ENCODE data around the gene SERTAD4.

- no peak for TF ChIP-seq CTCF (conservative IDR thresholded peaks at IDR 0.05 in 1 of 2, IDR thresholded peaks at IDR 0.05 in 1 of 2; ENCODE audit: low read depth in 1 of 2, low read length in 2 of 2)
- no peak for TF ChIP-seq EZH2 (IDR thresholded peaks at IDR 0.05; ENCODE audit: low read length, missing control alignments)
These were observed 5.4 kb downstream of the SERTAD4 start for GRCh38 chr1:210237981-210238380.
